H1 (cell line): ENCODE measurements around the gene VENTX. TPM values are rescaled to one million over a fixed set of nuclear protein-coding genes. Genes with fewer than 3 reads are reported as not detected.

Experiments used
- CTCF ChIA-PET: fragments of 300-600 bp; sonication (Branson Sonifier 250); formaldehyde crosslinking; loops from one replicate; lab custom pipeline; 2021; ENCODE audit not compliant: partially characterized antibody; lab: Charles Lee
- POLR2A ChIA-PET: fragments of 300-600 bp; sonication (Branson Sonifier 250); formaldehyde crosslinking; loops from one replicate; lab custom pipeline; 2021; ENCODE audit warnings: inconsistent platforms; ENCODE audit not compliant: partially characterized antibody; lab: Charles Lee
- DNase-seq, 2 experiments: peaks; one replicate each; pipeline versions ENCODE4 v3.0.0 to v3.0.0-alpha.2; 2010 to 2022; ENCODE audit warnings: low spot score in 2 of 2, low read depth in 1 of 2, mixed read lengths in 1 of 2
- FAIRE-seq: peaks from 2 replicates; lab custom pipeline; 2011; peaks lifted over from hg19 to GRCh38; lab: Jason Lieb, UNC
- H2AFZ ChIP-seq: 2 replicates; pipeline ENCODE4 v1.8.1; 2012; ENCODE audit warnings: low read length, inconsistent platforms
- H2AK5ac ChIP-seq: 2 replicates; pipeline ENCODE4 v1.6.1; 2013; ENCODE audit warnings: low read depth, low read length
- H2BK120ac ChIP-seq: replicated peaks from 2 replicates; pipeline ENCODE3; 2013; ENCODE audit warnings: low read depth, low read length, inconsistent platforms
- H2BK12ac ChIP-seq: 2 replicates; pipeline ENCODE4 v1.6.1; 2013; ENCODE audit warnings: low read depth, low read length
- H2BK15ac ChIP-seq: 2 replicates; pipeline ENCODE4 v1.6.1; 2013; ENCODE audit warnings: low read length
- H2BK20ac ChIP-seq: 2 replicates; pipeline ENCODE4 v1.6.1; 2013; ENCODE audit warnings: low read length
- H2BK5ac ChIP-seq: 2 replicates; pipeline ENCODE4 v1.6.1; 2013; ENCODE audit warnings: low read depth, low read length
- H3K14ac ChIP-seq: 2 replicates; pipeline ENCODE4 v1.6.1; 2013; ENCODE audit warnings: inconsistent platforms; ENCODE audit not compliant: insufficient read length
- H3K18ac ChIP-seq: 2 replicates; pipeline ENCODE4 v1.6.1; 2013; ENCODE audit warnings: low read length; ENCODE audit errors: extremely low read depth
- H3K23ac ChIP-seq: 2 replicates; pipeline ENCODE4 v1.6.1; 2013; ENCODE audit warnings: inconsistent platforms; ENCODE audit not compliant: insufficient read length
- H3K23me2 ChIP-seq: 2 replicates; pipeline ENCODE4 v1.6.1; 2013; ENCODE audit warnings: low read depth, low read length
- H3K27ac ChIP-seq: 2 replicates; pipeline ENCODE4 v1.6.1; 2011; ENCODE audit warnings: low read depth, low read length, inconsistent platforms
- H3K27me3 ChIP-seq, 4 experiments: replicated peaks in 1 of 4; 1 replicate in 1 of 4; 2 replicates in 3 of 4; pipeline versions ENCODE4 v1.6.1 to v1.8.1; 2011 to 2013; ENCODE audit warnings: low read length in 3 of 4, mild to moderate bottlenecking in 3 of 4, inconsistent platforms in 2 of 4, mixed read lengths in 2 of 4, moderate library complexity in 1 of 4; ENCODE audit not compliant: control insufficient read depth in 3 of 4, insufficient read depth in 3 of 4; ENCODE audit errors: extremely low read depth in 1 of 4
- H3K36me3 ChIP-seq, 4 experiments: 2 replicates each; pipeline versions ENCODE4 v1.6.1 to v1.8.1; 2011 to 2013; ENCODE audit warnings: mild to moderate bottlenecking in 4 of 4, low read length in 3 of 4, moderate library complexity in 2 of 4, control low read depth in 1 of 4, inconsistent platforms in 1 of 4; ENCODE audit not compliant: insufficient read depth in 4 of 4, control insufficient read depth in 2 of 4
- H3K4ac ChIP-seq: replicated peaks from 2 replicates; pipeline ENCODE3; 2013; ENCODE audit warnings: low read length, low read depth, mixed read lengths, inconsistent platforms; ENCODE audit not compliant: insufficient read length
- H3K4me1 ChIP-seq, 4 experiments: replicated peaks in 1 of 4; 1 replicate in 1 of 4; 2 replicates in 3 of 4; pipeline versions ENCODE4 v1.6.1 to v1.8.1; 2011 to 2013; ENCODE audit warnings: low read length in 3 of 4, inconsistent platforms in 2 of 4, mixed read lengths in 1 of 4; ENCODE audit not compliant: insufficient read depth in 4 of 4, control insufficient read depth in 3 of 4
- H3K4me2 ChIP-seq, 2 experiments: 2 replicates each; pipeline versions ENCODE4 v1.6.1 to v1.8.1; 2011 to 2013; ENCODE audit warnings: low read depth in 2 of 2, low read length in 2 of 2, control low read depth in 1 of 2, inconsistent platforms in 1 of 2, mild to moderate bottlenecking in 1 of 2; ENCODE audit not compliant: insufficient read depth in 1 of 2
- H3K4me3 ChIP-seq, 4 experiments: fragments of 200-600, 300-600 bp in 1 of 4; sonication (generic), shearing (Covaris generic), sonication (Bioruptor Twin) in 1 of 4; 2 replicates each; pipeline versions ENCODE4 v1.5.1 to v1.8.1; 2011 to 2016; ENCODE audit warnings: low read length in 4 of 4, low read depth in 3 of 4, control low read depth in 2 of 4, inconsistent platforms in 2 of 4, mild to moderate bottlenecking in 2 of 4, mixed read lengths in 1 of 4, moderate library complexity in 1 of 4; ENCODE audit not compliant: insufficient read depth in 2 of 4; ENCODE audit errors: extremely low read depth in 1 of 4
- H3K56ac ChIP-seq: replicated peaks from 2 replicates; pipeline ENCODE3; 2013; ENCODE audit warnings: low read depth, mild to moderate bottlenecking, mixed read lengths, low read length, inconsistent platforms; ENCODE audit not compliant: insufficient read length
- H3K79me1 ChIP-seq: 2 replicates; pipeline ENCODE4 v1.6.1; 2013; ENCODE audit warnings: low read depth, low read length, control low read depth
- H3K79me2 ChIP-seq, 2 experiments: 2 replicates each; pipeline versions ENCODE4 v1.6.1 to v1.8.1; 2012 to 2013; ENCODE audit warnings: low read length in 2 of 2, mild to moderate bottlenecking in 2 of 2, inconsistent platforms in 1 of 2; ENCODE audit not compliant: insufficient read depth in 2 of 2, control insufficient read depth in 1 of 2
- H3K9ac ChIP-seq, 4 experiments: replicated peaks in 1 of 4; 1 replicate in 1 of 4; 2 replicates in 3 of 4; pipeline versions ENCODE4 v1.6.1 to v1.8.1; 2011 to 2013; ENCODE audit warnings: low read depth in 3 of 4, low read length in 3 of 4, control low read depth in 2 of 4, mild to moderate bottlenecking in 2 of 4, moderate library complexity in 2 of 4, inconsistent platforms in 1 of 4; ENCODE audit errors: extremely low read depth in 1 of 4
- H3K9me3 ChIP-seq, 2 experiments: 2 replicates each; pipeline versions ENCODE4 v1.6.1 to v1.8.1; 2012 to 2013; ENCODE audit warnings: mild to moderate bottlenecking in 2 of 2, moderate library complexity in 2 of 2, control low read depth in 1 of 2, inconsistent platforms in 1 of 2, low read depth in 1 of 2, low read length in 1 of 2, mixed read lengths in 1 of 2; ENCODE audit not compliant: insufficient read depth in 2 of 2
- H4K20me1 ChIP-seq, 2 experiments: replicated peaks in 1 of 2; 2 replicates each; pipeline versions ENCODE3 to v1.8.1; 2011 to 2013; ENCODE audit warnings: inconsistent platforms in 2 of 2, low read length in 2 of 2, mild to moderate bottlenecking in 1 of 2; ENCODE audit not compliant: insufficient read depth in 2 of 2, control insufficient read depth in 1 of 2
- H4K5ac ChIP-seq: 2 replicates; pipeline ENCODE4 v1.6.1; 2013; ENCODE audit warnings: low read length, low read depth, mixed read lengths, inconsistent platforms; ENCODE audit not compliant: insufficient read length
- H4K8ac ChIP-seq: 2 replicates; pipeline ENCODE4 v1.8.0; 2013; ENCODE audit warnings: mild to moderate bottlenecking, moderate library complexity, low read length, inconsistent platforms; ENCODE audit not compliant: insufficient read depth; ENCODE audit errors: extremely low read depth
- H4K91ac ChIP-seq: replicated peaks from 2 replicates; pipeline ENCODE3; 2013; ENCODE audit warnings: low read length, mixed read lengths, inconsistent platforms; ENCODE audit not compliant: insufficient read length
- CBX8 ChIP-seq: fragments of 300-800, 300-1000 bp; sonication (generic); IDR thresholded peaks from 2 replicates; pipeline ENCODE4 v1.7.1; 2016; ENCODE audit warnings: low read depth, low read length, borderline replicate concordance
- CTCF ChIP-seq, 3 experiments: IDR thresholded peaks; 1 replicate in 2 of 3; 2 replicates in 1 of 3; pipeline versions ENCODE4 v1.5.1 to v1.6.1; 2011; ENCODE audit warnings: low read length in 3 of 3, mild to moderate bottlenecking in 3 of 3, inconsistent platforms in 2 of 3, low read depth in 1 of 3, moderate library complexity in 1 of 3; ENCODE audit not compliant: insufficient read depth in 1 of 3; ENCODE audit errors: control extremely low read depth in 1 of 3
- WGBS, 2 experiments: shearing (Covaris generic) in 1 of 2; methylation state at CpG; one replicate each; pipeline versions ENCODE4 v1.1.6 to v1.1.7; 2013 to 2015; ENCODE audit warnings: low lambda C conversion rate in 2 of 2, mixed read lengths in 2 of 2, inconsistent platforms in 1 of 2, low coverage in 1 of 2, missing lambda C conversion rate in 1 of 2; ENCODE audit not compliant: insufficient replicate concordance in 2 of 2, insufficient coverage in 1 of 2, insufficient read length in 1 of 2; ENCODE audit errors: extremely low coverage in 1 of 2, missing lambda C conversion rate in 1 of 2; 5-methylcytosine and 5-hydroxymethylcytosine counted together
- polyA plus RNA-seq, 7 experiments: library from polyadenylated mRNA; depleted of rRNA in 3 of 7; stranded (reverse) in 5 of 7; unstranded in 2 of 7; fragments of >200 nt in 5 of 7; fragments of 200-250 nt in 2 of 7; gene quantifications; 1 replicate in 5 of 7; 2 replicates in 1 of 7; 4 replicates in 1 of 7; pipeline versions ENCODE4 v1.2.1 to v1.2.3, GENCODE V29; 2011 to 2013; ENCODE audit warnings: missing spikeins in 2 of 7, mixed read lengths in 2 of 7
- total RNA-seq: library from RNA; stranded (reverse); fragmentation: NEBNext Ultra II Directional; extraction: Animal tissue kit (Norgen Biotek cat#: 25700); gene quantifications from 2 replicates; pipeline ENCODE4 v1.2.1, GENCODE V29; 2021

Gene VENTX
- total and polyA plus RNA-seq, 2 of the 8 experiments (the other 6 are each of a cell fraction or from before 2014, with no cell fraction given) = 5.6 TPM

- Histone ChIP-seq H2BK15ac (0 out of 2 replicates have a peak overlapping the region, but pooled peaks have one; percentile 61), H3K79me2 (no peaks in the 10 kb centered on the region), H2BK20ac (no peak overlapping the region), H3K36me3 (peaks cover 0 to 4% (median 2%) of the 10 kb centered on the region in 4 experiments; a peak in 3 of 8 replicates), H3K27ac (no peak overlapping the region), H3K4ac (no peak overlapping the region), H4K91ac (no peak overlapping the region), H4K20me1 (peaks cover 0 to 5% of the 10 kb centered on the region in 2 experiments), H3K4me1 (peaks cover 0 to 13% (median 7%) of the 10 kb centered on the region in 4 experiments; a peak in 5 of 7 replicates), H3K4me2 (no peak overlapping the region; a peak in 1 of 4 replicates), H2BK12ac (no peak overlapping the region), H3K4me3 (no peak overlapping the region), H2AFZ (no peak overlapping the region), H3K18ac (no peak overlapping the region), H3K9ac (no peak overlapping the region), H3K27me3 (peaks cover 0 to 7% (median 4%) of the 10 kb centered on the region in 4 experiments; a peak in 6 of 7 replicates), H2BK120ac (no peak overlapping the region), H2BK5ac (no peak overlapping the region), H2AK5ac (no peak overlapping the region), H3K56ac (no peak overlapping the region), H4K8ac (no peak overlapping the region; the same call in 1 of the 2 replicates), H3K9me3 (no peaks in the 10 kb centered on the region), H3K23ac (no peak overlapping the region), H3K23me2 (peaks cover 5% of the 10 kb centered on the region; the same call in 1 of the 2 replicates), H3K79me1 (no peaks in the 10 kb centered on the region), H3K14ac (no peak overlapping the region), H4K5ac (no peak overlapping the region)
- ChIA-PET CTCF (interaction anchor here (0.5 to 2.1 kb wide), 13 partner anchors 8 to 431 kb away, joined by 3 to 10 read pairs (median 3); no protein-coding TSS in a partner anchor), POLR2A (interaction anchor here (1.0 to 2.1 kb wide), 5 partner anchors 8 to 49 kb away, joined by 3 to 11 read pairs (median 4); no protein-coding TSS in a partner anchor)
- 71% methylated on average over 20 of the region's 26 CpGs; no CpG with 5 or more reads in 1 of the 2 experiments for WGBS, 2 experiments
- DNase-seq (no peak), FAIRE-seq (no peak)
- peak in 1 of 3 experiments; percentile 2; a peak in 1 of 4 replicates for TF ChIP-seq CTCF (IDR thresholded peaks at IDR 0.05; ENCODE audit: control extremely low read depth in 1 of 3, insufficient read depth in 1 of 3, low read depth in 1 of 3, low read length in 3 of 3)
- no peak for TF ChIP-seq CBX8
Observed at GRCh38 chr10:133274751-133275683, 37.4 kb downstream of the VENTX start.
